Cardiac septum (tissue), 1 donor: ENCODE results near the gene TADA2B. TPM values are rescaled to one million over a fixed set of nuclear protein-coding genes. Genes with fewer than 3 reads are reported as not detected.

Experiments
- DNase-seq: peaks from one replicate; pipeline ENCODE4 v3.0.0-alpha.2; 2020; ENCODE audit warnings: low spot score
- intact Hi-C: fragments of 100-400 bp; cut with DNase I; formaldehyde crosslinking; loops from one replicate; pipeline ENCODE4 v1.14.0; 2022
- long read RNA-seq: library from polyadenylated mRNA; unstranded; transcript quantifications from one replicate; pipeline ENCODE4 v2.0.0, GENCODE V29; 2021
- total RNA-seq: library from RNA; stranded (reverse); fragmentation: NEBNext Ultra II Directional; extraction: Animal tissue kit (Norgen Biotek cat#: 25700); gene quantifications from one replicate; pipeline ENCODE4 v1.2.1, GENCODE V29; 2021
- donor health status: DM: no; HTN: no; CAD: no.

Gene TADA2B
- total RNA-seq = 25.6 TPM
- long read RNA-seq, full-length matches to known transcripts = 69 of 73 reads
- long read RNA-seq, partial matches to known transcripts = 0 of 73 reads
- long read RNA-seq, other reads (novel, unspliced or antisense) = 4 of 73 reads

- intact Hi-C loops = loop anchor here (1.0 to 10.0 kb wide), 3 partner anchors 25 to 329 kb away; partner anchors contain the start of genes BLOC1S4 and GRPEL1
- DNase-seq = no peak
Measured at GRCh38 chr4:7043284-7044136, at the start of gene TADA2B. Gene TADA2B (plus strand): TSS chr4:7043372. CDS start chr4:7043580, 208 bp downstream.

GRCh38 chr4:6996481-6996880, 46.7 kb upstream of the TADA2B start:
- intact Hi-C loops = no loop called here
- DNase-seq = no peak

GRCh38 chr4:6999172-7000086, 43.7 kb upstream of the TADA2B start:
- intact Hi-C loops = no loop called here
- no peak for DNase-seq

- intact Hi-C loops = no loop called here
- DNase-seq = no peak
Measured at GRCh38 chr4:7000421-7001176, 42.6 kb upstream of the TADA2B start.

- intact Hi-C loops = no loop called here
Measured at GRCh38 chr4:7001271-7001670, 41.9 kb upstream of the TADA2B start.

GRCh38 chr4:7002336-7002735, 40.8 kb upstream of the TADA2B start:
- intact Hi-C loops = no loop called here
- no peak for DNase-seq

More at GRCh38 chr4:7001271-7001670, 41.9 kb upstream of the TADA2B start:
- DNase-seq = no peak

- DNase-seq = no peak
- intact Hi-C loops = no loop called here
Measured at GRCh38 chr4:7003176-7003878, 39.8 kb upstream of the TADA2B start.

- DNase-seq = no peak
- intact Hi-C loops = no loop called here
Measured at GRCh38 chr4:7003879-7004240, 39.3 kb upstream of the TADA2B start.

- intact Hi-C loops = no loop called here
- no peak for DNase-seq
Measured at GRCh38 chr4:7004331-7004730, 38.8 kb upstream of the TADA2B start.

GRCh38 chr4:7005571-7005970, 37.6 kb upstream of the TADA2B start:
- DNase-seq = no peak
- intact Hi-C loops = no loop called here

- intact Hi-C loops = no loop called here
- DNase-seq = no peak
Measured at GRCh38 chr4:7006411-7006810, 36.8 kb upstream of the TADA2B start.

- intact Hi-C loops = no loop called here
- no peak for DNase-seq
Measured at GRCh38 chr4:7007142-7007907, 35.8 kb upstream of the TADA2B start.

GRCh38 chr4:7007944-7008343, 35.2 kb upstream of the TADA2B start:
- intact Hi-C loops = no loop called here
- DNase-seq = no peak

- DNase-seq = no peak
- intact Hi-C loops = no loop called here
Measured at GRCh38 chr4:7009564-7009963, 33.6 kb upstream of the TADA2B start.

GRCh38 chr4:7013175-7013574, 30.0 kb upstream of the TADA2B start:
- no peak for DNase-seq
- intact Hi-C loops = no loop called here

GRCh38 chr4:7014815-7015214, 28.4 kb upstream of the TADA2B start:
- no peak for DNase-seq
- intact Hi-C loops = no loop called here

- intact Hi-C loops = no loop called here
- no peak for DNase-seq
Measured at GRCh38 chr4:7015383-7016035, 27.7 kb upstream of the TADA2B start.

GRCh38 chr4:7016086-7016485, 27.1 kb upstream of the TADA2B start:
- intact Hi-C loops = no loop called here
- no peak for DNase-seq
